Hepatocyte (in vitro differentiated cells): ENCODE measurements around the gene SASH3.

ENCODE experiments used
- CTCF ChIP-seq: fragments of 200-600 bp; sonication (generic); IDR thresholded peaks from 2 replicates; pipeline ENCODE4 v1.5.1; 2016; ENCODE audit warnings: antibody characterized with exemption, mild to moderate bottlenecking; ENCODE audit not compliant: poor library complexity
- EZH2phosphoT487 ChIP-seq: fragments of 200-600 bp; sonication (generic); IDR thresholded peaks from one replicate; pipeline ENCODE4 v1.6.1; 2018; ENCODE audit warnings: antibody characterized with exemption, mild to moderate bottlenecking, low read depth, moderate library complexity; ENCODE audit not compliant: unreplicated experiment, severe bottlenecking

GRCh38 chrX:129843209-129843458 lies 63.4 kb downstream of the SASH3 start:
- TF ChIP-seq CTCF (no peak), EZH2phosphoT487 (no peak)
